ENCODE results near the gene STX10. TPM values are rescaled to one million over a fixed set of nuclear protein-coding genes. Genes with fewer than 3 reads are reported as not detected.

The STX10 gene
- total RNA-seq, 2 experiments from 2014 or later, result 68.4 to 69.2 TPM

- Mint-ChIP-seq H3K27ac (peak within 1 kb of the TSS; percentile 96), H3K4me3 (peak within 1 kb of the TSS; percentile 97), H3K27me3 (ENCODE audit: low read depth) (no peaks in the 10 kb centered on the region), H3K36me3 (ENCODE audit: low read depth) (peaks cover 12% of the 10 kb centered on the region), H3K9me3 (ENCODE audit: insufficient read depth) (no peaks in the 10 kb centered on the region), H3K4me1 (ENCODE audit: low read depth) (peaks cover 53% of the 10 kb centered on the region)
- ChIA-PET POLR2A (interaction anchor here (0.8 to 5.2 kb wide), 11 partner anchors 9 to 125 kb away, joined by 3 to 64 read pairs (median 8); partner anchors contain the start of genes IER2 and STX10), CTCF (interaction anchor here (0.8 to 4.0 kb wide), 5 partner anchors 13 to 152 kb away, joined by 4 to 28 read pairs (median 7); partner anchors contain the start of genes IER2 and STX10)
- peak; percentile 91 for DNase-seq
- ATAC-seq, result peak; percentile 85
Observed at GRCh38 chr19:13117772-13118423, 32.3 kb downstream of the STX10 start, which contains the start of gene NACC1. Gene NACC1, plus strand, starts transcription at chr19:13118264. Its CDS starts 16,944 bp downstream, at chr19:13135208.

GRCh38 chr19:13117176-13117771 is 32.9 kb downstream of the STX10 start:
- DNase-seq (no peak), ATAC-seq (peak; percentile 17)
- ChIA-PET POLR2A (interaction anchor here (0.8 to 5.2 kb wide), 9 partner anchors 10 to 91 kb away, joined by 3 to 64 read pairs (median 9); partner anchors contain the start of genes IER2 and STX10), CTCF (interaction anchor here (0.8 to 4.0 kb wide), 5 partner anchors 12 to 151 kb away, joined by 4 to 28 read pairs (median 7); partner anchors contain the start of genes IER2 and STX10)
- Mint-ChIP-seq H3K27ac (peak overlapping the region; percentile 96), H3K27me3 (ENCODE audit: low read depth) (no peaks in the 10 kb centered on the region), H3K4me3 (peak overlapping the region; percentile 97), H3K4me1 (ENCODE audit: low read depth) (peaks cover 48% of the 10 kb centered on the region), H3K9me3 (ENCODE audit: insufficient read depth) (no peaks in the 10 kb centered on the region), H3K36me3 (ENCODE audit: low read depth) (peaks cover 15% of the 10 kb centered on the region)

- ChIA-PET POLR2A (interaction anchor here (1.2 to 5.2 kb wide), 7 partner anchors 12 to 47 kb away, joined by 4 to 64 read pairs (median 11); partner anchors contain the start of genes IER2 and STX10), CTCF (interaction anchor here (2.0 to 4.0 kb wide), 3 partner anchors 12 to 151 kb away, joined by 7 to 28 read pairs (median 8); partner anchors contain the start of genes IER2 and STX10)
- peak within 1 kb of the TSS; percentile 96 for H3K27ac Mint-ChIP-seq
- peaks cover 42% of the 10 kb centered on the region for H3K4me1 Mint-ChIP-seq (ENCODE audit: low read depth)
- H3K4me3 Mint-ChIP-seq, result peak within 1 kb of the TSS; percentile 97
- DNase-seq, result peak; percentile 95
- ATAC-seq, result peak; percentile 65
- H3K36me3 Mint-ChIP-seq (ENCODE audit: low read depth), result peaks cover 14% of the 10 kb centered on the region
- H3K27me3 Mint-ChIP-seq (ENCODE audit: low read depth), result no peaks in the 10 kb centered on the region
- H3K9me3 Mint-ChIP-seq (ENCODE audit: insufficient read depth), result no peaks in the 10 kb centered on the region
Observed at GRCh38 chr19:13116282-13117175, 33.6 kb downstream of the STX10 start, which contains the start of gene TRMT1. Gene TRMT1, minus strand, starts transcription at chr19:13116740. Its CDS starts 341 bp downstream, at chr19:13116399.

GRCh38 chr19:13115936-13116281 is 34.3 kb downstream of the STX10 start:
- Mint-ChIP-seq H3K36me3 (ENCODE audit: low read depth) (peaks cover 14% of the 10 kb centered on the region), H3K9me3 (ENCODE audit: insufficient read depth) (no peaks in the 10 kb centered on the region), H3K4me1 (ENCODE audit: low read depth) (peaks cover 37% of the 10 kb centered on the region), H3K27me3 (ENCODE audit: low read depth) (no peaks in the 10 kb centered on the region), H3K4me3 (peak overlapping the region; percentile 97), H3K27ac (peak overlapping the region; percentile 96)
- ChIA-PET POLR2A (interaction anchor here (1.5 to 5.2 kb wide), 3 partner anchors 11 to 39 kb away, joined by 5 to 64 read pairs (median 13); no protein-coding TSS in a partner anchor), CTCF (interaction anchor here (4.0 kb wide), 1 partner anchor 11 kb away, joined by 28 read pairs; no protein-coding TSS in a partner anchor)
- ATAC-seq (no peak), DNase-seq (no peak)

- Mint-ChIP-seq H3K4me3 (no peak overlapping the region), H3K36me3 (ENCODE audit: low read depth) (peaks cover 15% of the 10 kb centered on the region), H3K4me1 (ENCODE audit: low read depth) (peaks cover 21% of the 10 kb centered on the region), H3K27ac (no peak overlapping the region), H3K27me3 (ENCODE audit: low read depth) (no peaks in the 10 kb centered on the region), H3K9me3 (ENCODE audit: insufficient read depth) (no peaks in the 10 kb centered on the region)
- POLR2A ChIA-PET, result no interaction called here
- ATAC-seq (no peak), DNase-seq (no peak)
- CTCF ChIA-PET, result no interaction called here
Observed at GRCh38 chr19:13112555-13112954, 37.6 kb downstream of the STX10 start.

GRCh38 chr19:13110099-13110610 is 40.0 kb downstream of the STX10 start:
- Mint-ChIP-seq H3K27ac (no peak overlapping the region), H3K9me3 (ENCODE audit: insufficient read depth) (no peaks in the 10 kb centered on the region), H3K27me3 (ENCODE audit: low read depth) (no peaks in the 10 kb centered on the region), H3K4me1 (ENCODE audit: low read depth) (peaks cover 13% of the 10 kb centered on the region), H3K4me3 (no peak overlapping the region), H3K36me3 (ENCODE audit: low read depth) (peaks cover 14% of the 10 kb centered on the region)
- ATAC-seq (no peak), DNase-seq (no peak)
- POLR2A ChIA-PET, result interaction anchor here (1.3 kb wide), 1 partner anchor 10 kb away, joined by 3 read pairs; no protein-coding TSS in a partner anchor
- CTCF ChIA-PET, result no interaction called here

- ATAC-seq (no peak), DNase-seq (no peak)
- Mint-ChIP-seq H3K9me3 (ENCODE audit: insufficient read depth) (no peaks in the 10 kb centered on the region), H3K4me3 (no peak overlapping the region), H3K36me3 (ENCODE audit: low read depth) (peaks cover 14% of the 10 kb centered on the region), H3K27ac (no peak overlapping the region), H3K27me3 (ENCODE audit: low read depth) (no peaks in the 10 kb centered on the region), H3K4me1 (ENCODE audit: low read depth) (peaks cover 9% of the 10 kb centered on the region)
- POLR2A ChIA-PET, result no interaction called here
- CTCF ChIA-PET, result no interaction called here
Observed at GRCh38 chr19:13109361-13110098, 40.6 kb downstream of the STX10 start.

GRCh38 chr19:13104848-13105711 is 45.1 kb downstream of the STX10 start:
- peak overlapping the region; percentile 86 for H3K27ac Mint-ChIP-seq
- ATAC-seq, result peak; percentile 37
- ChIA-PET CTCF (interaction anchor here (1.0 to 3.1 kb wide), 24 partner anchors 11 to 220 kb away, joined by 3 to 28 read pairs (median 4); partner anchors contain the start of genes IER2, NACC1, STX10 and TRMT1), POLR2A (interaction anchor here (0.5 to 2.9 kb wide), 11 partner anchors 10 to 292 kb away, joined by 3 to 21 read pairs (median 4); partner anchors contain the start of genes FARSA, NACC1, SYCE2 and TRMT1)
- peaks cover 12% of the 10 kb centered on the region for H3K36me3 Mint-ChIP-seq (ENCODE audit: low read depth)
- DNase-seq, result peak; percentile 67
- H3K4me3 Mint-ChIP-seq, result peak overlapping the region; percentile 80
- H3K4me1 Mint-ChIP-seq (ENCODE audit: low read depth), result peaks cover 32% of the 10 kb centered on the region
- no peaks in the 10 kb centered on the region for H3K27me3 Mint-ChIP-seq (ENCODE audit: low read depth)
- H3K9me3 Mint-ChIP-seq (ENCODE audit: insufficient read depth), result no peaks in the 10 kb centered on the region

- ChIA-PET POLR2A (interaction anchor here (0.5 to 2.9 kb wide), 11 partner anchors 9 to 291 kb away, joined by 3 to 21 read pairs (median 4); partner anchors contain the start of genes FARSA, NACC1, SYCE2 and TRMT1), CTCF (interaction anchor here (0.7 to 3.1 kb wide), 24 partner anchors 10 to 219 kb away, joined by 3 to 28 read pairs (median 4); partner anchors contain the start of genes IER2, NACC1, STX10 and TRMT1)
- Mint-ChIP-seq H3K27ac (peak overlapping the region; percentile 86), H3K27me3 (ENCODE audit: low read depth) (no peaks in the 10 kb centered on the region), H3K4me1 (ENCODE audit: low read depth) (peaks cover 36% of the 10 kb centered on the region), H3K9me3 (ENCODE audit: insufficient read depth) (no peaks in the 10 kb centered on the region), H3K36me3 (ENCODE audit: low read depth) (peaks cover 13% of the 10 kb centered on the region), H3K4me3 (peak overlapping the region; percentile 80)
- DNase-seq (peak; percentile 75), ATAC-seq (peak; percentile 55)
Observed at GRCh38 chr19:13104360-13104847, 45.8 kb downstream of the STX10 start.
